Left forelimb (tissue), 1 donor: ENCODE measurements around the gene C3orf38.
A peak's percentile ranks its signal among the peaks of the same experiment; 100 is the strongest.
"Not testable (repeated sequence)": the region's sequence is repeated elsewhere in the genome, so short reads cannot be mapped to it uniquely, and the experiment has no call there.

ENCODE experiments used
- DNase-seq: peaks from one replicate; pipeline ENCODE4 v3.0.0-alpha.2; 2018; ENCODE audit warnings: low spot score

Gene C3orf38

DNA sequence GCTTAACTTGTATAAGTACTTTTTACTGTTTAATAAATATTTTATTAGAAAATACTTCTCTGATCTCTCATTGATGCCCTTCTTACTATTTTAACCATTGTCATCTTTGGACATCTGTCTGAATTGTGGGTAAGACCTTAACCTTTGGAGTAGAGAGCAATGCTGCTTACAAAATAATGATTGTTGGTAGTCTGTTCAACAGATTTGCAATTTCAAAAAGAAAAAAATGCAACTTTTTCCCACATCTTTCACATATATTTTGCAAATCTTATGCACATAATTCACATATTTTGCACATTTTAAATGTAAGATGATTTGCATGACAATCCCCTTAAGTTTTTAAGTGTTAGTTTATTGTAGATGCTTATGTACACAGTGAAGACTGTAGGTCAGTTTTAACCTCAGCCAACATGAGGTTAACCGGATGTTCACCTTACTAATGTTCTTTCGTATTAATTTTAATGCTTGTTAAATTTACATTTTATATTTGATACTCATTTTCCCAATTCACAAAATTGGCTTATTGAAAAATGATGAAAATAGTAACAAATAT is 16.7 kb downstream of the C3orf38 start:
- no peak for DNase-seq

DNA sequence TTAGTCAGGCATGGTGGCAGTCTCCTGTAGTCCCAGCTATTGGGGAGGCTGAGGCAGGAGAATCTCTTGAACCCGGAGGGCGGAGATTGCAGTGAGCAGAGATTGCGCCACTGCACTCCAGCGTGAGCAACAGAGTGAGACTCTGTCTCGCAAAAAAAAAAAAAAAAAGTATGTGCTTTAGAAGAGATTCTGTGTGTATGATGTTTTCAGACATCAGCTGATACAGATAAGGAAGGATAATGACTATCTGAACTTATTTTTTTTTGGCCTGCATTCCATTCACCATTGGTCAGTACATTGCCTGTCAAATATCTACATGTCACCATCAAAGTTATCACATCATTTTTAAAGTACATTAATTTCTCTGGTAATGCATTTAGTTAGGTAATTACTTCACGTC is 17.4 kb downstream of the C3orf38 start:
- no peak for DNase-seq

DNA sequence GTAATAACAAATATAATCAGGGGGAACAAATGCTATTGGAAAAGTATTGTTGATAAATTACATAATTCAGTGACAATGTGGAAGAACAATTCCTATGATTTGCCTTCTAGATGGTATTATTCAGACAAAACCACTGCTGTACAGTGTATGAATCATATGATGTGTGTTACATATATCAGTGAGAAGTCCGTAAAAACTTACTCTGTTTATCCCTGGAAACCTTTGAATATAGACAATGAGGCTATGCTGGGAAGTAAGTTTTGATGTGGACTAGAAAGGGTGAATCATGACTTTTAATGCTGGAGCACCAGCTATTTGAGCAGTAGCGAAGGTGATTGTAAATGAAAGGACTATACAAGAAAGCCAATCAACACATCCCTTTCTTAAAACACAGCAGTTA is 17.9 kb downstream of the C3orf38 start:
- no peak for DNase-seq

DNA sequence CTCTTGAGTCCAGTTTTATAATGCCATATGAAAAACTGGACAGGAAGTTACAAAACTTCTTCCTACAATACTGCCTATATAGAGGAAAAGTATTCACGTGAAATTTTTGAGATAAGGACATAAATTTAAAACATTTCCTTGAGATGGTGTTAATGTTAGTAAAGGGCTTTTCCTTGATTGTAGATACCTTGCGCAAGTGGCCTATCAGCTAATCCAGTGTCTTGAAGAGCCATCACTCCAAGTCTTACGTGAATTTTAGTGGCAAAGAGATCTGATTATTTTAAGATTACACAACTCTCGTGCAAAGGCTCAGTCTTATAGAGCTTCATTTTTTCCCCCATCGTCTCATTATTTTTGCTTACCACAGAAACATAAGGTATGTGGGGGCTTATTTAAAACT is 18.4 kb downstream of the C3orf38 start:
- DNase-seq, result no peak

DNA sequence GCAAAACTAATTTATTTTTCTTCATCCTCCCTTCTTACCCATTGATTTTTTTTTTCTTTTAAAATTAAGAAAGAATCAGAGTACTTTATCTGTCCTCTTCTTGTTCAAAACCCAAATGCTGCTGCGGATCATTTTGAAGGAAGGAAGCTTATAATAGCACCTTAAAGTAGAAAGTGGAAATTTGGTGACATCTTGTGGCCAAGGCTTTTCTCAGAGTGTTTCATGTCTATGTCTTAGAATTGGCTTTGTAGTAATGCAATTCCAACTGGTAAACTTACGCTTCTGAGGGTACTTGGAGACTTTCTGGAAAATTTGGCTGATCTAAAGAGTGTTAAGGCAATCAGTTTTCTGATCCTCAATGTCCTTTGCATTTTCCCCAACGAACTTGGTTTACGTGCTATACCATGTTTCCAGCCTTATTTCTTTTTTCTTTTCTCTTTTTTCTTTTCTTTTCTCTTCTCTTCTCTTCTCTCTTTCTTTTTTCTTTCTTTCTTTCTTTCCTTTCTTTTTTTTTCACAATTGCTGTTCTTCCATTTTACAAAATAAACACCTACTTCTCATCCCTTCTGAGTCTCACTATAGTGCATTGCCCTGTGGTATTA is 30.7 kb downstream of the C3orf38 start:
- no peak for DNase-seq

DNA sequence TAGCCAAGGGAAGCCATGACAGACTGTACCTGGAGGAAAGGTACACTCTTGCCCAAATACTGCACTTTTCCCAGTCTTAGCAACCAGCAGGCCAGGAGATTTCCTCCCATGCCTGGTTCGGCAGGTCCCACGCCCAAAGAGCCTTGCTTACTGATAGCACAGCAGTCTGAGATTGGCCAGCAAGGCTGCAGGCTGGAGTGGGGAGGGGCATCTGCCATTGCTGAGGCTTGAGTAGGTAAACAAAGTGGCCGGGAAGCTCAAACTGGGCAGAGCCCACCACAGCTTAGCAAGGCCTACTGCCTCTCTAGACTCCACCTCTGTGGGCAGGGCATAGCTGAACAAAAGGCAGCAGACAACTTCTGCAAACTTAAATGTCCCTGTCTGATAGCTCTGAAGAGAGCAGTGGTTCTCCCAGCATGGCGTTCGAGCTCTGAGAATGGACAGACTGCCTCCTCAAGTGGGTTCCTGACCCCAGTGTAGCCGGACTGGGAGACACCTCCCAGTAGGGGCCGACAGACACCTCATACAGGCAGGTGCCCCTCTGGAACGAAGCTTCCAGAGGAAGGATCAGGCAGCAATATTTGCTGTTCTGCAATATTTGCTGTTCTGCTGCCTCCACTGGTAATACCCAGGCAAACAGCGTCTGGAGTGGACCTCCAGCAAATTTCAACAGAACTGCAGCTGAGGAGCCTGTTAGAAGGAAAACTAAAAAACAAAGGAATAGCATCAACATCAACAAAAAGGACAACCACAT is 32.6 kb downstream of the C3orf38 start:
- not testable (repeated sequence) for DNase-seq

DNA sequence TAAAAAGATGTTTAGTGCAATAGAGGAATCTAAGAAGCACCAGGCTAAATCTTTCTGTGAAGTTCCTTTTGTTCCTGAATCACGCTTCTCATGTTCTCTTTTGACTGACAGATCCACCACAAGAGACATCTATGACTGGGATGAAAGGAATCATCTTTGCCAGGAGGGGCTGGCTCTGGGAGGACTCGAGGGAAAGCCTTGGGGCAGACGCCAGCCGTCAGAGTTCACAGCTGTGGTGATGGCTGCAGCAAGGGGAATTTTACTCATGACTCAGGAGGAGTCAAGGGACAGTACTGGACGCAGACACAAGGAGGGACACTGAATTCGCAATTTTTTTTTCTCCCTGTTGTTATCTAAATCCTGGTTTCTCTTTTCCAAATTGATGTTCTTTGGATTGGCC is 38.7 kb downstream of the C3orf38 start:
- no peak for DNase-seq

DNA sequence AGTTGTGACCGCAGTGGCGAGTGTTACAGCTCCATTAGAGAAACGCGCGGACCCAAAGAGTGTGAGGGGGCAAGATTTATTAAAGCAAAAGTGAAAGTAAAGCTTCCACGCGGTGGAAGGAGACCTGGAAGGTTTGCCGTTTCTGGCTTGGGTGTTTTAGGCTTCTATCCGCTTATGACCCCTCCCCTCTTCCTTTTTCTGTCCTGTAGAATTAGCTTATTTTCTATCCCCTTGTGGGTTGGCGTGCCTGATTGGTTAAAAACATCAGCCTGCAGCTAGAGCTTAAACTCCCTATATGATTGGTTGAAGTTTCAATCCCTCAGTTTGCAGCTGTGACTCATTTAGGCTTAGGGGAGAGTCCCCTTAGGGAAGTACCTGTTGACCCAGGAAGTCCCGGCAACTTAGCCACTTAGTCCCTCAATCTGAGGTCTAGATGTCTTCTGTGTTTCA is 39.6 kb downstream of the C3orf38 start:
- no peak for DNase-seq

DNA sequence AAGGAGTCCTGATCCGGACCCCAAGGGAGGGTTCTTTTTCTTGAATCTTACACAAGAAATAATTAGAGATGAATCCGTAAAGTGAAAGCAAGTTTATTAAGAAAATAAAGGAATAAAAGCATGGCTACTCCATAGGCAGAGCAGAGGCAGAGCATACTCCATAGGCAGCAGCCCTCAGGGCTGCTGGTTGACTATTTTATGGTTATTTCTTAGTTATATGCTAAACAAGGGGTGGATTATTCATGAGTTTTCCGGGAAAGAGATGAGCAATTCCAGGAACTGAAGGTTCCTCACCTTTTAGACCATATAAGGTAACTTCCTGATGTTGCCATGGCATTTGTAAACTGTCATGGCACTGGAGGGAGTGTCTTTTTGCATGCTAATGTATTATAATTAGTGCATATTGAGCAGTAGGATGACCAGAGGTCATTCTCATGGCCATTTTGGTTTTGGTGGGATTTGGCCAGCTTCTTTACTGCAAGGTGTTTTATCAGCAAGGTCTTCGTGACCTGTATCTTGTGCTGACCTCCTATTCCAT is 42.2 kb downstream of the C3orf38 start:
- no peak for DNase-seq

DNA sequence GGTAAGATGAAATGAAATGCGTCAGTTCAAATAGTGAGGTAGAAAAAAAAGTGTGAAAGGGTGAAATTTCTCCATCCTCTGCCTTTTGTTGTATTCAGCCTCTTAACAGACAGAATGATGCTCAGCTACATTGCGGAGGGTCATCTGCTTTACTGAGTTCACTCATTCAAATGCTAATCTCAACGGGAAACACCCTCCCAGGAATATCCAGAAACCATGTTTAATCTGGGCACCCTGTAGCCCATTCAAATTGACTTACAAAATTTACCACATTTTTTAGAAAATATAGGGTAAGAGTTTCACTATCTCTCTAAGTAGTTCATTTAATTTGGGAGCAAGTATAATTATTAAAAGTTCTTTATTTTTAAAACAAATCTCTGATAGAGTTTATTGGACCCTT is 42.9 kb downstream of the C3orf38 start:
- DNase-seq, result no peak

DNA sequence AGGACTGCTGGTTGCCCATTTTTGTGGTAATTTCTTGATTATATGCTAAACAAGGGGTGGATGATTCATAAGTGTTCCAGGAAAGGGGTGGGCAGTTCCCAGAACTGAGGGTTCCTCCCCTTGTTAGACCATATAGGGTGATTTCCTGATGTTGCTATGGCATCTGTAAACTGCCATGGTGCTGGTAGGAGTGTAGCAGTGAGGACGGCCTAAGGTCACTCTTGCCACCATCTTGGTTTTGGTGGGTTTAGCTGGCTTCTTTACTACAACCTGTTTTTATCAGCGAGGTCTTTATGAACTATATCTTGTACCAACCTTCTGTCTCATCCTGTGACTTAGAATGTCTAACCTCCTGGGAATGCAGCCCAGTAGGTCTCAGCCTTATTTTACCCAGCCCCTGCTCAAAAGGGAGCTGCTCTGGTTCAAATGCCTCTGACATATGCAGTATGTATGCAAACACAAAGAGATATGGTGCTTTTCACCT is 46.2 kb downstream of the C3orf38 start:
- DNase-seq, result no peak

DNA sequence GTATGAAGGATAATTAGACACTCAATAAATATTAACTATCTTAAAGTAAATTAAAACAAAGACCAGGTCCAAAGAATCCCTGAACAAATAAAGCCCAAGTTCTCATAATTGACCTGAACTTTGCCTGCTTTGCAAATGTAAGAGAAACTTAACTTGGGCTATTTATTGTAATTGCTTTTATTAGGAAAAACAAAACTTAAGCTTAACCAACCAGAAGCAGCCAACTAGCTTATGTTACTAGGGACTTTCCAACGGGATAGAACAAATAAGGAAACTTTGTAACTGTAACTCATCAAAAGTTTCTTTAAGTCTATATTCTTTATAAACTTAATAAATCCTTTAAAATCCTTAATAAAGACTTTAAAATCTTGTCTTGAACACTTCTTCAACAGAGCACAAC is 48.4 kb downstream of the C3orf38 start:
- DNase-seq, result no peak

DNA sequence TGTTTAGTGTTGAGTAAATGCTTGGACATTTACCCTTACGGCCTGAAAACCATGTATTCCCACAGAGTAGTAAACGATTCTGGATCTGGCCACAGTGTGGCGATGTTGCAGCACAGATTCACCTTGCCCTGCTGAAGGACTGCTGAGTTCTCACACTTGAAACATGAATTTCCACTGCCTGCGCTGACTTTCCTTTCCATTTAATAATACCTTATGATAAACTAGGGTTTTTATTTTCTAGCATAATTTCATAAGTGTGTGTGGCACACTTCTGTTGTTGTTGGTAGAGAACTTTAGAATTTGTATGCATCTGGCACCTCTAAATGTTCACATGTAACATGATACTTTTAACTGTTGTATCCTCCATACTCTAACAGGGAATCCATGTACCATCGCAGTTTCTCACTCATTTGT is 53.9 kb downstream of the C3orf38 start:
- DNase-seq, result peak; percentile 82
